RCC 7860 (cell line): Measurements from ENCODE around the gene CHST3.

Source experiments
- DNase-seq: peaks from one replicate; pipeline ENCODE4 v3.0.0-alpha.2; 2015; ENCODE audit warnings: low spot score
- FAIRE-seq: peaks from 2 replicates; lab custom pipeline; 2012; peaks lifted over from hg19 to GRCh38; lab: Jason Lieb, UNC

The CHST3 gene

DNA sequence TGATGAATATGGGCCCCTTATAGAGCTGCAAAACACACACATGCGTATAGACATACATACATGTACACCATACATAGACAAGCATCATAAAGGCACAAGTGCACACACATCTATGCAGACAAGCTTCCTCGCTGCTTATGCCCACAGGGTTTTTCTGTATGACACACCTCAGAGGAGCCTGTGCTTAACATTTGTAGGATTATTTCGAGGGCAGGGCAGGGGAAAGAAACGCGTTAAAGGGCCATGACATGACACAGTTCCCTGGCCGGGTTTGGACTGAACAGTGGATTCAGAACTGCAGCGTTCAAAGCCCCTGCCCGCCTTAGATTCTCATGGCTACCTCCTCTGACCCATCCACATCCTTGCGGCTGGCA lies 44.8 kb downstream of the CHST3 start:
- DNase-seq (no peak), FAIRE-seq (no peak)

DNA sequence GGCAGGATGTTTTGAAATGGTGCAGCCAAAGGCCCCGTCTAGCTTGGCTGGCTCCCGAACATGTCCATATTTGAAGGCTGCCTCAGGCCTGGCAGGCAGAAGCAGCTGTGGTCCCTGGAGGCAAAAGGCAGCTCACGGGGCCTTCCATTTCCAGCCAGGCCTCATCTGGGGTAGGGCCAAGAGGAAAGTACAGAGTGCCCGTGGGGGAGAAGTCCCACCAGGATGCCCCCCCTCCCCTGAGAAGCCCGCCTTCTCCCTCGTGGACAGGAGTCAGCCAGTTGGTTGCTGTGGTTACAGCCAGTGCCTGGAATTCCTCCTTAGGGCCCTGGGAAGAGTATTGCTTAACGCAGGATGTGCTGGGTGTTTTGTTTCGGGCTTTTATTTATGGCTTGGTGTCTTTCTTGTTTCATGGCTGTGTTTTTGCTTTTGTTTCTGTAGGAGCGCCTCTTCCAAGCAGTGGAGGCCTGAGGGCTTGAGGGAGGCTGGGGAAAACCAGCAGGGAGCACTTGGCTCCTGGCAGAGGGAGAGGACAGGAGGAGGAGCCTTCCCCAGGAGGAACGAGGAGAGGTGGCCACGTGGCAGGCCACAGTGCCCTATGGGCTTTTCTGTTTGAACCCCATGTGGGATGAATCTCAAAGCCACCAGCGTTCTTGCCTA lies 45.4 kb downstream of the CHST3 start:
- DNase-seq (no peak), FAIRE-seq (no peak)

DNA sequence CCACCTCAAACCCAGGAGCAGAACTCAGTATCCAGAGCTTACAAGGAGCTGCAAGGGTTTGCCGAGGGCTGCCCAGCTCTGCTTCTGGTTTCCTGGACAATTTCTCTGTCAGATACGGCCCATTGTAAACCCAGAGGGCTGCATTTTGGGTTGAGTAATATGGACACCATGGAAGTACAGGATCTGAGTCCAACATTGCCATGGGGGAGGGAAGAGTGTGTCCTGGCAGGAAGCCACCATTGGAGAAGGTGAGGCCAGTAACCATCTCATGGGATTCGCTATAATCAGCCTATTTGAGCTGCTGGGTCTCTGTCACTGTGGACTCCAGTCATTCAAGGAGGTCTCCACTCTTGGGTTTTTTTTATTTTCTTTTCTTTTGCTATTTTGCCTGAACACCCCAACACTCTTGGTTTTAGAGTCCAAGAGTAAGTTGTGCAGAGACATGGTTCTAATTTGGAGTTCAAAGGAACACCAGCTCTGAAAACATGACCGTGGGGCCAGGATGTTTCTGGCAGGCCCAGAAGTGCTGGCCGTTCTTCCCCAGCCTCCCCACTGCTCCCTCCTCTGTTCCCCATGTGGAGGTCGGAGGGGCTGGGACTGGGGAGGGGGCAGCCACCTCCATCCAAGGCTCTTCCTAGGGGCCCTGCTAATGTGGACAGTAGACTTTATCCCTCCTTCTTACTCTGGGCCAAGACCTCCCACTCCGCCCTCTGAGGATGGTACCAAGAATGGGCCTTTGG lies 46.2 kb downstream of the CHST3 start:
- DNase-seq, result no peak
- no peak for FAIRE-seq

DNA sequence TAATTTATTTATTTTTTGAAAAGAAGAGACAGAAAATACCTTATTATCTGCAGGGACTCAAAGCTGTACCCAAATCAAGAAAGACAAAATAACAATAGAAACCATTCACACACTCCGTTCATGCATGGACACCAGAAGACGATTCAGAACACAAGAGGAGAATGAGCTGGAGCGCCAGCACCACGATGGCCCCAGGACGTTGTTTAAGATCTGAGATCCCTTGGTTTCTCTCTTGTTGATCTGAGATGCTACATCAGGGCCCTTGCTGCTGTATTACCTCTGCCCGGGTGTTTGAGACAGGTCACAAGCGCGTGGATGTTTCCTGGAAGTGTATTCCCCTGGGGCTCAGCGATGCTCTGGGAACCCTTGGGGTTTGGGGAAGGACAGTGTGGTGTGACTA lies 46.8 kb downstream of the CHST3 start:
- DNase-seq, result no peak

DNA sequence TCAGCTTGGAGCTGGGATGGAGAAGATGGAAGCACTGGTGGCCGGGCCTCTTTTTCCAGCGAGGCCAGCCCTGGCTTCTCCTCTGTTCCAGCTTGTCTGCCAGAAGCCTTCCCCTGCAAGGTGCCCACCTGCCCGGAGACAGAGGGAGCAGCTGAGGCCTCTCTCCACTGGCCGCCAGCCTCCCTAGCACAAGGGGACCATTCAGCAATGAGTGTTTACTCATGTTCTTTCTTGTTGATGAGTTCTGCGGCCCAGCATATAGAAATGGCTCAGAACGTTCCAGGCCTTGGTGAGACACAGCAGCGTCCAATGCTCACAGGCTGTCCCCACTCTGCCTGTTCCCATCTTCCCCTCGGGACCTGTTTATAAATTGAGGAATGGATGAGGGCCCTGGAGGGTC lies 47.3 kb downstream of the CHST3 start:
- DNase-seq, result no peak
- FAIRE-seq, result no peak

More for the DNA sequence above, 46.8 kb downstream of the CHST3 start:
- no peak for FAIRE-seq

DNA sequence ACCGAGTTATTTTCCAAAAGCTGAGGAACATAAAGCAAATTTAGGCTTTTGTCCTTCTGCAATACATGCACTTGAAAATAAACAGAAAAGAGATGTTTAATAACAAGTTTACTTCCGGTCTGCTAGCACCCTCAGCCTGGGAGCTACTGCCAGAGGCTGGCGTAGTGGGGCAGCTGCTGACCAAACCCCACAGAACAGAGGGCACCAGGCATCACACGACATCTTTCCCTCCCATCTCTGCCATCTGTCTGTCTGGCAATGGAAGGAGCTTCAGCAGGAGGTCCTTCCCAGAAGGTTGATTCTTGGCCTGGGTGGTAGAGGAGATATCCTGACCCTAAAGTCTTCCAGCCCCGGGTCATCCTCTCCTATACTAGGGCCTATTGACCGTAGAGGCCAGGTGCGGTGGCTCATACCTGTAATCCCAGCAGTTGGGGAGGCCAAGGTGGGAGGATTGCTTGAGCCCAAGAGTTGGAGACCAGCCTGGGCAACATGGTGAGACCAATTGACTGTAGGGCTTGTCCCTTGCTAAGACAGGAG lies 47.8 kb downstream of the CHST3 start:
- no peak for DNase-seq
- FAIRE-seq, result no peak

DNA sequence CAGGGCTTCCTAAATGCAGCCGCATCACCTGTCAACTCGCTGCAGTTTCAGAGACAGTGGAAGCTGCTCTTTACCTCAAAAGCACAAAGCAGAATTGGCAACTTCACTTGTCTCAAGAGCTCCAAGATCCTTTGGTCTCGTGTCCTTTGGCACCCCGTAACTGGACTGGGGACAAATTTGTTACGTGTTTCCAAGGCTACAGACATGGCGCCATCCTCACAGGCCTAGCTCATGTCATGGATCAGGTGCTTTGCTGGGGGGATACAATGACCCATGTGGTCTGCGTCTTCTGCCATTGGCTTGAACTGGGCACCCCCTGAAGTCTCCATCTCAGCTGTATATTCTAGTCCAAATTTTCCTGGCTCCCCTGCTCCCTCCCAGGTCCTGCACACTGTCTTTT lies 48.6 kb downstream of the CHST3 start:
- DNase-seq (no peak), FAIRE-seq (no peak)

DNA sequence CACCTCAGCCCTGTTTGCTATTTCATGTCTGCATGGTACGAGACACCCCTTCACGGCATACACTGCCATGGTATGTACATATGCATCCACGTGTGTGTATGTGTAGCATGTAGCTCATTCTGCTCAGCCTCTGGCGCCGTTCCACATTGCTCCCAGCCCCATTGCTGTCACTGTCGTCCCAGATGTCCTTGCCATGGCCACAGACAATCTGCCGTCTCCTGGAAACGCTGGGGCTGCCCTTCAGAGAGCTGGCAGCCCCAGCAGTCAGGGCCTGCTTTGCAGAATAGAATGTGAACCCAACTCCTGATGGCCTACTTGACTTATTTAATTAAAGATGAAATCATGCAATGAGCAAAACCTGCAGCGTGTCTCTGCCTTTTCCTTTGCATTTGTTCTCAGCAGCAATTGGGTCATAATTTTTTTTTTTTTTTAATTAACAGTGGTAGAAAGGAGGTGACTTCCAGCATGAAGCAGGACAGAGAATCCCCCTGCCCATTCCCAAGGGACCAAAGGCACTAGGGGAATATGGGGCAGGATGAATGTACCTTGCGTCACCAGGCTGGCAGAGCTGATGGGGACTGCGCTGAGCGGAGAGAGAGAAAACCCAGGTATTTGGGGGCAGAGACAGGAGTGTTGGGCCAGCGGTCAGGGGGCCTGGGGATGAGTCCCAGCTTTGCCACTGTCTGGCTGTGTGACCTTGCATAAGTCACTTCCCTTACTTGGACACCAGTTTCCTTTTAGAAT lies 49.2 kb downstream of the CHST3 start:
- no peak for FAIRE-seq
- no peak for DNase-seq

DNA sequence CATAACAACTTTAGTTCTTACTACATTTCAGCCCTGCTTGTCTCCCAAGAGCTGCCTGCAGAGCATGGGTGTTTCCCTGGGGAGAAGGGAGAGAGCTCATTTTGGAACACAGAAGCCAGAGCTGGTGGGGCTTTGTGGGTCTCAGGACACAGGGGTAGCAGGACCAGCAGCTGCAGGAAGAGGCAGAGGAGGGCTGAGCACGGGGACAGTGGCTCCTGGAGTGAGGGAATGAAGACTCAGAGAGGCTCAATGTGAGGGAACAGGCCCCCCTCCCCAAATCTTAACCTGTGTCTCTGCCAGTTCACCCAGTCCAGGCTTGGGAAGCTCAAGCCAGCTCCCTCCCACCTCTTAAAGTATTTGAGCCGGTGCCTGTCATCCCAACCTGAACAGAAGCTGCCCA lies 50.0 kb downstream of the CHST3 start:
- FAIRE-seq, result no peak
- no peak for DNase-seq

DNA sequence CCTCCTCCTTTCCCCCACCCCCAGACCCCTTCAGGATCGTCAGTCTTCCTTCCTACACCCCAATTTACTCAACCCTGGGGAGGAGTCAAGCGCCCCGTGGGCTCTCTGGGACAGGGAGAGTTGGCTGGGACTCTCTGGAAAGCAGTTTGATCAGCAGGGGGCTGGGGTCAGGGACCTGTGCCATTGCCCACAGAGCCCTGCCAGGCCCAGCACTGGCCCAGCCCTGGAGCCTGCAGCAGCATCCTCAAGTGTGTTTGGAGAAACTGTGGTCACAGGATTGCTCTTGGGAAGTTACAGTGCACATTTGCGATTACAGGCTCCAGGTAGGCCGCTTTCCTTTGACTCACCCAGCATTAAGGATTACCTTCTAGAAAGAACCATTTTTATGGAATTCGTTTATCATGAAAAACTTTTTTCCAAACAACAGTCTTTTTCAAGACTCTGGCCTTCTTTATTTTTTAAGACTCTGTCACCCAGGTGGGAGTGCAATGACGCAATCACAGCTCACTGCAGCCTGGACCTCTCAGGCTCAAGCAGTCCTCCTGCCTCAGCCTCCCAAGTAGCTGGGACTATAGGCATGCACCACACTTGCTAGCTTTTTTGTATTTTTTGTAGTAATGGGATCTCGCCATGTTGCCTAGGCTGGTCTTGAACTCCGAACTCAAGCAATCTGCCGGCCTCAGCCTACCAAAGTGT lies 50.7 kb downstream of the CHST3 start:
- no peak for FAIRE-seq

DNA sequence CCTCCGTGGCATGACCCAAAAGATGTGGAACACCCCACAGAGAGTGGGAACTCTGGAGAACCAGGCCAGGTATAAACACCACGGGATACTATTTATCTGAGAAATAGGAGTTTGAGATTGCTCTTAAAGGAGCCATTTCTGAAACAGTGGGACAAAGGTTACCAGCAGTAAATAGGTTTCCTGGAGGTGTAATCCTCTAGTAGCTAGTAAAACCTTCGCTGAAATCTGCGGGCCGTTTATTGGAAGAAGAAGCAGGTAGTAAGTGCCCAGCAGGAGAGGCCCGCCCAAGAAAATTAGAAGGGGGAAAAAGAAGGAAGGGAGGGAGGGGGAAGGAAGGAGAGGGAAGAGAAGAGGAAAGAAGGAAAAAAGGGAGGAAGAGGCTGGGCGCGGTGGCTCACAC lies 51.6 kb downstream of the CHST3 start:
- no peak for FAIRE-seq

More for the DNA sequence above, 50.7 kb downstream of the CHST3 start:
- no peak for DNase-seq

DNA sequence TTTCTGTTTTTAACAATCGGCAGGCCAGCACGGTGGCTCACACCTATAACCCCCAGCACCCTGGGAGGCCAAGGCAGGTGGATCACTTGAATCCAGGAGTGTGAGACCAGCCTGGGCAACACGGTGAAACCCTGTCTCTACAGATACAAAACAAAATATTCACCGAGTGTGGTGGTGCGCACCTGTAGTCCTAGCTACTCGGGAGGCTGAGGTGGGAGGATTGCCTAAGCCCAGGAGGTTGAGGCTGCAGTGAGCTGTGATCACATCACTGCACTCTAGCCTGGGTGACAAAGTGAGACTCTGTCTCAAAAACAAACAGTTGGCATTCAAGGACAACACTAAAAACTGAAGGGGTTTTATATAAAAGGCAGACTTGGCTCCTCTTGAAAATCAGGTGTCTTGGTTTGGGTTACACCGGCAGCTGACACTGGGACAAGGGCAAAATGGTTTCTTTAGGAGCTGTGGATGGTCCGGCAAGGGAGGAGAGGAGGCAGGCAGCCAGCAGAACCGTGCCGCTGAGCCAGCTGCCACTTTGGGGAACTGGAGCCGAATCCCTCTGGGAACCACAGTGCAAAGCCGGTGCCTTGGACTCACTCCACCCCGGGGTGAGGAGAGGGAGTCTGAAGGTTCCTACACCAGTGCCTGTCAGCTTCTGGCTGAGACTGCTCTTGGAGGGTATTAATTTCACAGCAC lies 52.6 kb downstream of the CHST3 start:
- DNase-seq, result no peak
- no peak for FAIRE-seq

More for the DNA sequence above, 51.6 kb downstream of the CHST3 start:
- DNase-seq, result no peak

DNA sequence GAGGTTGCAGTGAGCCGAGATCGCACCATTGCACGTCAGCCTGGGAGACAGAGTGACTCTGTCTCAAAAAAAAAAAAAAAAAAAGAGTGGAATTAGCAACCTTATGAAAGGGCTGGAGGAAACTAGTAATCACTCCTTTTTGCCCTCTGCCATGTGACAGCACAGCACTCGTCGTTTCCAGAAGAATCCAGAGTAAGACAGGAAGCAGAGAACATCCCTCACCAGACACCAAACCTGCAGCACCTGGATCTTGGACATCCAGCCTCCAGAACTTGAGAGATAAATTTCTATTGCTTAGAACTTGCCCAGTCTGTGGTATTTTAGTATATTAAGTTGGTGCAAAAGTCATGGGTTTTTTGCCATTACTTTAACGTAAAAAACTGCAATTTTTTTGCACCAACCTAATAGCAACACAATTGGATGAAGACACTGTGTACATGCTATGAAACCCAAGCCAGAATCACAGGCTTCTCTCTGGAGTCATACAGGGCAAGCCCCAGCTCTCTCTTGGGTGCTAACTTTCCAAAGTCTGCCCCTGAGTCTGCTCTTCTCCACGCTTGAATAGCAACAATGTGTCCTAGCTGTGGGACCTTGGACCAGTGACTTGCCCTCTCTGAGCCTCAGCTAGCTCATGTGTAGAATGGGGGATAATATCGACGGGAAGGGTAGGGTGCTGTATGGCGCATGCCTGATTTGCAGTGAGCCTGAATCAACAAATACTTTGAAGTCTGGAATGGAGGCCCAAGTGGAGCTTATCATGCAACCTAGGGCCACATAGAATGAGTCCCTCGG lies 55.1 kb downstream of the CHST3 start:
- DNase-seq (no peak), FAIRE-seq (no peak)

DNA sequence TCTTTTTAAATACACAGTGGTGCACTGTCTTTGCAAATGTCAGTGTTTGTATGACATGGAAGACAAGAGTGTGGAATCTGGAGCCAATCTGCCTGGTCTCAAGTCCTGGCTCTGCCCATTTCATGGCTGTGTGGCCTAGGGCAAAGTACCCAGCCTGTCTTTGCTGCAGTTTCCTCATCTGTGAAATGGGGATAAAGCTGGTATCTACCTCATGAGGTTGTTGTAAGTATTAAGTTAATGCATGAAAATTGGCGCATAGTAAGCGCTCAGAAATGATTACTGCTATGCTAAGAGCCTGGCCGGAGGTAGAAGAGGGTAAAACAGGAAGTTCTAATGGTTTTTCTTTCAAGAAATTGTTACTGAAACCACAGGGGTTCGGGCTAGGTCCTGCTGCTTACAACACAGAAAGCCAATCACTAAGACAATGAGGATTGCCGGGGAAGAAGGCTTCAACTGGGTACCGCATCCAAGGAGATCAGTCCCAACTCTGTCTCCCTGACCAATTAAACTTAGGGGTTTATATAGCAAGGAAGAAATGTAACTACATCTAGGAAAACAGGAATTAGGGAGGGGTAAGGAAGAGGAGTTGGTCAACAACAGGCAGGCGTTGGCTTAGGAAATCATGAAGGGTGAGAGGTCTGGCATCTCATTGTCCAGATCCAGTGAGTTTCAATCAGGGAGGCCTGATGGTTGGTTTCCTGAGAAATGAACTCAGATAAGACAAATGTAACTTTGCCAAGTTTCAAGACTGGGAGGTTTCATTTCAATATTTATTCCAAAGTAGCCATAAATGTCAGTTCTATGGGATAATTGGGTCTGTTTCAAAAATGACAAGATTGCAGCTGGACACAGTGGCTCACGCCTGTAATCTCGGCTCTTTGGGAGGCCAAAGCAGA lies 57.0 kb downstream of the CHST3 start:
- FAIRE-seq, result no peak

DNA sequence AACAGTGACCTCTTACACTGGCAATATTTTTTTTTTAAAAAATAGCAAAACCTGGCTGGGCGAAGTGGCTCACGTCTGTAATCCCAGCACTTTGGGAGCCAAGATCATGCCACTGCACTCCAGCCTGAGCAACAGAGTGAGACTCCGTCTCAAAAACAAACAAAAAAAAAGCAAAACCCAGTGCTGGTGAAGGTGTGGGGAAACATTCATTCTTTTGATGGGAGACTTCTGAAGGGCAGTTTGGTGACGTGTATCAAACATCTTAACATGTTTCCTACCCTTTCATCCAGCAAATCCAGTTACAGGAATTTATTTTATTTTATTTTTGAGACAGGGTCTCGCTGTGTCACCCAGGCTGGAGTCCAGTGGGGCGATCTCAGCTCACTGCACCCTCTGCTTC lies 58.0 kb downstream of the CHST3 start:
- no peak for FAIRE-seq
- DNase-seq, result no peak

More for the DNA sequence above, 57.0 kb downstream of the CHST3 start:
- no peak for DNase-seq

DNA sequence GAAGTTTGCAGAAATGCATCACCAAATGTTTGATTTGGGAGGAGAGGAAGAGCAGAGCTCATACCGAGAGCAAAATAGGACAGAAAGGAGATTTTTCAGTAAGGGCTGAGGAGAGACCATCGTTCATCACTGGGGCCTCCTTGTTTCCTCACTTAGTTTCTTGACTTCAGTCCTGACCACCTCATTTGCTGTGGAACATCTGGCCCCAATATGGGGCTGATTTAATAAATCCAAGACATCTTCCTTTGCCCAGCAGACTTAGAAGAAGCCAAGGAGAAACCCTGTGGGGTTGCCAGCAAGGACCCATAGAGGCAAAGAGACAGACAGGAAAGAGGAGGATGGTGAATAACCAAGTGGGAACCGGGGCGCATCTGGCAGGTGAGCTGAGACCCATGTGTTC lies 60.4 kb downstream of the CHST3 start:
- FAIRE-seq (no peak), DNase-seq (no peak)

DNA sequence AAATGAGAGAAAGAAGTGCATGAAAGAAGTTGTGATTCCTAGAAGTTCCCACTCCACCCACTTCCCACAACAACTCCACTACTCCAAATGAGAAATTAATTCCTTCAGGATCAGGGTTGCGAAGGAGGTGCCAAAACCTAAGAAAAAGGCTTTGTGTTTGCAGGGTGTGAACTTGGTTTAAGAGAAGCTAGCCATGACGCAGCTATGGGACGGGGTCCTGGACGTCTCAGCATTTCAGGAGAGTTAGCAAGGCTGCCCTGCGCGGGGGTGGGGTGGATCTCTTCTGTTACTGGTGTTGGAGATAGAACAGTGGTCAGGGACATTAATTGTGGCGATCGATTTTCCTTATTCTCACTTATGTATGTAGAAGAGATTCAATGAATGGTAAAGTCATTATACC lies 61.2 kb downstream of the CHST3 start:
- DNase-seq (no peak), FAIRE-seq (no peak)

DNA sequence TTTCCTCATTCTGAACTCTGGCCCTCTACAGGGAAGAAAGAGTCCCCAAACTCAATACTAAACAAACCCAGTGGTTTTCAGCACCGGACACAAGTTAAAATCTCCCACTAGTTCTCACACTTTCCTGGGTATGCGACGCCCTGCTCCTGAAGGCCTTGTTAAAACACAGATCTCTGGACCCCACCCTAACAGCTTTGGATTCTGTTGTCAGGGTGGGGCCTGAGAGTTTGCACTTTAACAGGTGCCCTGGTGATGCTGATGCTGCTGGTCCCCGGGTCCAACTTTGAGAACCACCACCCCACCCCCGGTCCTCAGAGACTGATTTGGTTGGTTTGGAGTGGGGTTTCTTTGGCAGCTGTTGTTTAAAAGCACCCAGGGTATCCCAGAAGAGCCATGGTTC lies 61.6 kb downstream of the CHST3 start:
- FAIRE-seq, result no peak
- no peak for DNase-seq
